ELF-1 (cell line): ENCODE measurements around the gene MTHFR.
"Not testable (repeated sequence)": the region's sequence is repeated elsewhere in the genome, so short reads cannot be mapped to it uniquely, and the experiment has no call there.

ENCODE experiments used
- DNase-seq: peaks from one replicate; pipeline ENCODE4 v3.0.0-alpha.2; 2016; ENCODE audit warnings: low read depth, low spot score

Gene MTHFR

DNA sequence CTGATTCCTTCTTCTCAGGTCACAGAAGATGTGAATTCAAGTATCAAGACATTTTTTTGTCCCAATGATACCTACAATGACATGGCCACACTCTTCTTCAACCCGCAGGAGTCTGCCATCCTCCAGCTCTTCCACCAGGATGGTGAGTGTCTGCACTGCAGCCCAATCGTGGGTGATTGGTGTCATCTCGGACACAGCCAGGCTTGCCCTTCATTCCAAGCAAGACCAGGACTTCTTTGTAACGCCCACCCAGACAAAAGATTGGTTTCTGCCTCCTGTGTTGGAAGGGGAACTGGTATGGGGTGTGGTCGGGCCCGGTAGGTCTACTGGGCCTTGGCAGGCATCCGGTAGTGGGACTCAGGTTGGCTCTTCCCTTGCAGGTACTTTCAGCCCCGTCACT is 27.7 kb upstream of the MTHFR start:
- no peak for DNase-seq

- no peak for DNase-seq
Measured at GRCh38 chr1:11831945-11832725, 26.4 kb upstream of the MTHFR start.

- DNase-seq: no peak
Measured at GRCh38 chr1:11828511-11828910, 22.7 kb upstream of the MTHFR start.

DNA sequence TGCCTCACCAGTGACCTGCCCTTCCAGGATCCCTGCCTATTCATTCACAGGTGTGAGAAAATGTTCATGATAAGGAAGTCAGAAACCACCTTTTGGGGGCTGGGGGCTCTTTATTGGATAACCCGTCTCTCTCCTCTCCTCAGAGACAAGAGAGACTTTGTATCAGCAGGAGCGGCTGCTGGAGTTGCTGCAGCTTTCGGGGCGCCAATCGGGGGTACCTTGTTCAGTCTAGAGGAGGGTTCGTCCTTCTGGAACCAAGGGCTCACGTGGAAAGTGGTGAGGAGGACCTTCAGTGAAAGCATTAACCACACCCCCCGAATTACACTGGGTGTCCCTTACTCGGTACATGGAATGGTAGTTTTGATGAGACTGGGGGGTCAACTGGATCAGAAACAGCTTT is 21.2 kb upstream of the MTHFR start:
- no peak for DNase-seq

DNA sequence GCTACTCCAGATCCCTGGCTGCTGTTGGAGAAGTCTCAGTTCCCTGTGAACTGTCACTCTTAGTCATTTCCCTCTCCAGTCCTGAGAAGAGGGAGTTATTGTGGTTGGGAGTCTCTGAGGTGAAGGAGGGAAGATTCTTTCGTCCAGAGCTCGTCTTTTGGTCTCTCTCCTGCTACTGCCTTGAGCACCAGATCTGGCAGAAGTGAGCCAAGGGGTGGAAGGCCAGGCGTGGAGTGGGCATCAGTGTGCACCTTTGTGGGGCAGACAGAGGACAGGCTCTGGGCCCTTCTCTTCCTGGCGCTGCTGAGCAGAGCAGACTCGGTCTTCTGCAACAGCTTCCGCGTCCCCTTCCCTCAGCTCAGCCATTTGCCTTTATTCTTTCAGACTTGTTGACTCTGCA is 19.4 kb upstream of the MTHFR start:
- DNase-seq: no peak

- no peak for DNase-seq
Measured at GRCh38 chr1:11823366-11824137, 17.8 kb upstream of the MTHFR start.

- no peak for DNase-seq
Measured at GRCh38 chr1:11822091-11822490, 16.3 kb upstream of the MTHFR start.

- DNase-seq: no peak
Measured at GRCh38 chr1:11817192-11817591, 11.4 kb upstream of the MTHFR start.

- DNase-seq: no peak
Measured at GRCh38 chr1:11813021-11813420, 7.3 kb upstream of the MTHFR start.

GRCh38 chr1:11807133-11807532 is 1.4 kb upstream of the MTHFR start:
- DNase-seq: no peak

DNA sequence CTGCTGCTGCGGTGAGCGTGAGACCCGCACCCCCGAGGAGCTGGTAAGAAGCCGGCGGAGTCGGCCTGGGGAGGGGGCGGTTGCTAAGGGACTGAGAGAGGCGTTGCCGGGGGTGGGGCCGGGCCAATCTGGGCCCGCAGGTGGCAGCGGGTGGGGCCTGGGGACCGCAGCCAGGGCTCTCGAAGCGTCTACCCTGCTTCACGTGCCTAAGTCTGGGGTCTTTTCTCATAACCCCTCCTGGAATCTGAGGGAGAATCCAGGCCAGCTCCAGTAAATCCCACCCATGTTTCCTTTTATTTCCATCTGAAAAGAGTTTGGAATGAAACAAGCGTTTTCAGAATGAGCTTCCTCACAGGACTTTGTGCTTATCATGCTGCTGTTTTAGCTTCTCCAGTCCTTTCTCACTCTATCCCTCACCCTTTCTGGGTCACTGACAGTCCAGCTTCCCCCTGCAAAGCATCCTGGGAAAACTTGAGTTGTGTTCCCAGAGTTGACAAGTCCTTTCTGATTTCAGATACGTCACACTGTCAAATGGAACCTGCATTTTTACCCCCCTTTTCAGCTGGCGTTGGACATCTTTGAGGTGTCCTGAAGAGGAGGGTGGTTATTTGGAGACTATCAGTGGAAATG is 658 bp upstream of the MTHFR start:
- no peak for DNase-seq

- DNase-seq: no peak
Measured at GRCh38 chr1:11804666-11805421, 920 bp downstream of the MTHFR start.

DNA sequence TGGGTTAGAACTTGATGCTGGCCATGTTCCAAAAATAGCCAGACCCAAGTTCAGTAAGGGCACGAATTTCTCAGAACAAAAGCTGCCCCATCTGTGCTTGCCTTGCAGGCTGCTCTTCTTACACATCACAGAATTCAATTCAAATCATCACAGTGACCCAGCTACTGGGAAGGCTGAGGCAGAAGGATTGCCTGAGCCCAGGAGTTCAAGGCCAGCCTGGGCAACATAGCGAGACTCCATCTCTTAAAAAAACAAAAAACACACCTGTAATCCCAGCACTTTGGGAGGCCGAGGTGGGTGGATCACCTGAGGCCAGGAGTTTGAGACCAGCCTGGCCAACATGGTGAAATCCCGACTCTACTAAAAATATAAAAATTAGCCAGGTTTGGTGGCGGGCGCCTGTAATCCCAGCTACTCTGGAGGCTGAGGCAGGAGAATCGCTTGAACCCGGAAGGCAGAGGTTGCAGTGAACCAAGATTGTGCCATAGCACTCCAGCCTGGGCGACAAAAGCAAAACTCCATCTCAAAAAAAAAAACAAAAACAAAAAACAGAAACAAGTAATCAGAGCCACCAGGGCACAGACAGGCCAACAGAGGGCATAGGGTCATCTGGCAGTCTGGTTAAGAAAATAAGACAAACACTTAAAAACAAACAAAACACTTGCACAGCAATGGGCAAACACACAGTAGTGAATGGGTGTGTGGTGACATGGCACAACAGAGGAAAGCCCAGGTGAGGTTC is 1.7 kb downstream of the MTHFR start:
- DNase-seq: not testable (repeated sequence)

DNA sequence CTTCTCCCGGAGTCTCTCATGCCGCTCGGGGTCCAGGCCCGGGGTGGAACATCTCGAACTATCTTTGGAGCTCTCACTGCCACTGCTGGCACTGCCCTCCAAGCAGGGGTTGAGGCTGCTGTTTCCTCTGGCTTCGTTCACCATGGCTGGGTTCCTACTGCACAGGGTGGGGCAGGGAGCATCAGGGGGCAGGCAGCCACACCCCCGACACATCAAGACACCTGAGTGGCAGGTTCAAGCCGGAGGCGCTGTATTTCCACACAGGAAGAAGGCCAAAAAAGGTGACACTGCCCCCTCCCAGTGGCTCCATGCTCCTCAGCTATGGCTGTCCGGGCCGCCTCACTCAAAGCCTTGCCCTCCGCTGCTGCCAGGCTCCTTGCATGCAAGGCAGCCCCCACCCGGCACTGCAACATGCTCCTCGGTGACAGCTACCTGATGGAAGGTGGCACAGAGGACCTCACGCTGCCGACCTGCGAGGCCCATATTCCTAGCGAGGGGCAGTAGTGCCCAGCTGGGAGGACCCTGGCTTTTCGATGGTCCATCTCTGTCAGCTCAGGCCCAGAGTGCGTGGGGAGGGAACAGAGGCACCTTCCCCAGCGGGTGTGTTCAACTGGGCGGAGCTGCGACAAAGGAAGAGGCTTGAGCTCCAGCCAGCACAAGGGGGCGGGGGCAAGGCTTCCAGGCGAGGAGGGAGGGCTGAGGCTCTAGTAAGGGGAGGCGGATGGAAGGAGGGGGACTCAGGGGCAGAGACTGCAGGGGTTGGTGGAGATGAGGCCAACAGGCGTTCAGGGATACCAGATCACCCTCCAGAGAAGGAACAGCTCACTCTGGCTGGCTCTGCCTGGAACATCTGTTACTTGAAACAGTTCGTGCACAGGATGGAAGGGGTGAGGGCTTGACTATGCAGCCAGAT is 2.5 kb downstream of the MTHFR start:
- peak; percentile 95 for DNase-seq

DNA sequence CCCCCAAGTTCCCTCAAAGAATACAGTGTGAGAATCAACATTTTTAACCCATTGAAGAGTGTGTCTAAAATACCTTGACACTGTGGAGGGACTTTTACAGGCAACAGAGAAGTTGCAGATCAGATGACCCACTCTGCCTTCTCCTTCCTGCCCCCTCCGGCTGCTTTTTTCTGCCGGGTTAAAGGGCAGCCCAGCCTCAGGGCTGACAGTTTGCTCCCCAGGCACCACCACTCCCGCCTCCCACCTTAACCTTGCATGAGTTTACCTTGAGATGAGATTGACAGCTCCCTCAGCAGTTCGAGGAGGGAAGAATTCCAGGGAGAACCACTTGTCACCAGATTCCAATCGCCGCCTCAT is 3.2 kb downstream of the MTHFR start:
- peak; percentile 87 for DNase-seq

- no peak for DNase-seq
Measured at GRCh38 chr1:11800756-11801433, 4.9 kb downstream of the MTHFR start.

DNA sequence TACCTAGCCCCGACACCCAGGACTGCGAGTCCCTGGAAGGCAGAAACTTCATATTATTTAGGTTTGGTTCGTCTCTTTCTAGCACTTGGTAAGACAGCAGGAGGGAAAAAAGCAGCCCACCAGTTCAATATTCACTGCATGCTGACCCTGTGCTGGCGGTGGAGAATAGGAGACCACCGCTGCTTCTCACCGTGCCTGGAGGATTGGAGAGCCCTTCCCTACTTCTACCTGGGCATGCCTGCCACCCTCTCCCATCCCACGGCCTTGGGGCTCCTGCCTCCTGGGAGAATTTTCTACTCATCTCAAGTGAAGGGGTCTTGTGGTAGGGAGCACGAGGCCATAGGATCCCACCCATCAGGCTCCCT is 5.4 kb downstream of the MTHFR start:
- DNase-seq: no peak

DNA sequence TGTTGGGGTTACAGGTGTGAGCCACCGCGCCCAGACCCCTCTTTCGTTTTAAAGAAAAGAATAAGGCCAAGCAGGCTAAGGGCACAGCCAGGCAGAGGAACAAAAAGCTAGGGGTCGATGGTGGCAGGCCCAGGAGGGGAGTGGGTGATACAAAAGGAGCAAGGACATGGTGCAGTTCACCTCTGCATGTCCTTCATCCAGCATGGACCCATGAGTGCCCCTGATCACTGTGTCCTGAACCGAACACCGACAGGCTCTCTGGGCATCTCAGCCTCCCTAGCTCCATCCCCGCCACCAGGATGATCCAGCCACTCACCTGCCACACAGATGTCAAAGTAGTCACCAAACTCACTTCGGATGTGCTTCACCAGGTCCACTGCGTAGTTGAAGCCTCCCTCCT is 5.9 kb downstream of the MTHFR start:
- DNase-seq: no peak

GRCh38 chr1:11799099-11799498 is 6.7 kb downstream of the MTHFR start:
- no peak for DNase-seq
